ENCODE results near the gene PTBP1.

The PTBP1 gene

GRCh38 chr19:796692-797527 lies at the start of gene PTBP1:
PTBP1 (plus strand) TSS chr19:797452; CDS start chr19:797498, 46 bp downstream.
- TF ChIP-seq POLR2A (IDR thresholded peaks at IDR 0.05; ENCODE audit: low read length) (peak; percentile 77), GATA1 (IDR thresholded peaks at IDR 0.05; ENCODE audit: low read depth, low read length) (no peak)
- peak; percentile 100 for DNase-seq

DNA sequence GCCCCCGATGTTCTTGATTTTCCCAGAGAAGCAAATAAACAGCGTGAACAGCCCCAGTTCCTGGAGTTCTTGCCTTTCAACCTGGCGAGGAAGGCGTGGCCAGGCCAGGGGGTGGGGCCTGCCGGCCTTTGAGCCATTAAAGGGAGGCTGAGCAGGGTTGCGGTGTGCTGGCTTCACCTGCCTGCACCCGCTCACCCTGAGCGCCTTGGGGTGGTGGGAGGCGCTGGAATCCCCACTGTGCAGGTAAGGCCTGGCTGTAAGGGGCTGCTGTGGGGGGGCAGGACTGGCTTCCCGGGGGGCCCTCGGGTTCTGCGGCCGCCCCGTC lies 49.0 kb upstream of the PTBP1 start:
- no peak for DNase-seq
- TF ChIP-seq POLR2A (IDR thresholded peaks at IDR 0.05; ENCODE audit: low read length), result no peak
- TF ChIP-seq GATA1 (IDR thresholded peaks at IDR 0.05; ENCODE audit: low read depth, low read length), result no peak

- TF ChIP-seq GATA1 (IDR thresholded peaks at IDR 0.05; ENCODE audit: low read depth, low read length), result no peak
- no peak for TF ChIP-seq POLR2A (IDR thresholded peaks at IDR 0.05; ENCODE audit: low read length)
- DNase-seq, result no peak
Measured at GRCh38 chr19:749811-750210, 47.4 kb upstream of the PTBP1 start.

DNA sequence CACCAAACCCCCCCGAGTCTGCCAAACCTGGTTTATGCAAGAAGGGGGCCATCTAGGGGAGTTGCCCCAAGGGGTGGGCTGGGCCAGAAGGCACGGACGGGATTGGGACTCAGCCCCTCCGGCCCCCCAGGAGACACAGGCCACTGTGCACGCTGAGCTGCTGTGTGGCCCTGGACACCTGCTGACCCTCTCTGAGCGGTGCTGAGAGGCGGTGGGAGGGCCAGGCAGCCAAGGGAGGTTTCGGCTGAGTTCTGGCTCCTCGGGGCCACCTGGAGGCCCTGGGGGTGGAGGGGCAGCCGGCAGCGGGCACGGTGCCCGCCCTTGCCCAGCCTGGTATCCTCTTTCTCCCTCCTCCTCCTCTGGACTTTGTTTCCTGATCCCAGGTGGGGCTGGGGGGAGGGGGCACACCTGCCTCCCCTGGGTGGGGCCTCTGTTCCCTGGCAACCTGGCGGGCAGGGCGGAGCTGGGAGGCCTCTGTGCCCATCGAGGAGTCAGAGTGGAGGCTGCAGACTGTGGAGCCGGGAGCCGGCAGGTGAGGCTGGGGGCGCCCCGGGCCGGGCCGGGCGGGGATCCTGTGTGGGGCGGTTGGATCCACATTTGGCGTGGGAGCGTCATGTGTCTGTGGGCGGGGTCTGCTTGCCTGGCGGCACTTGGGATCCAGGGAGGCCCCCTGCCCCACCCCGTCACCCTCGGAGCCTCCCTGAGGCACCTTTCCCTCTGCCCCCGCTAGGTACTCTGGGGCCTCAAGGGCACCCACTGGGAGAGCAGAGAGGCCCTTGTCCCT lies 46.4 kb upstream of the PTBP1 start, which contains the start of gene MISP:
Gene MISP, plus strand, starts transcription at position 473 of the 784 bp plus-strand sequence. CDS start 5,835 bp downstream, outside the sequence.
- DNase-seq, result no peak
- TF ChIP-seq POLR2A (IDR thresholded peaks at IDR 0.05; ENCODE audit: low read length), result no peak
- TF ChIP-seq GATA1 (IDR thresholded peaks at IDR 0.05; ENCODE audit: low read depth, low read length), result no peak

DNA sequence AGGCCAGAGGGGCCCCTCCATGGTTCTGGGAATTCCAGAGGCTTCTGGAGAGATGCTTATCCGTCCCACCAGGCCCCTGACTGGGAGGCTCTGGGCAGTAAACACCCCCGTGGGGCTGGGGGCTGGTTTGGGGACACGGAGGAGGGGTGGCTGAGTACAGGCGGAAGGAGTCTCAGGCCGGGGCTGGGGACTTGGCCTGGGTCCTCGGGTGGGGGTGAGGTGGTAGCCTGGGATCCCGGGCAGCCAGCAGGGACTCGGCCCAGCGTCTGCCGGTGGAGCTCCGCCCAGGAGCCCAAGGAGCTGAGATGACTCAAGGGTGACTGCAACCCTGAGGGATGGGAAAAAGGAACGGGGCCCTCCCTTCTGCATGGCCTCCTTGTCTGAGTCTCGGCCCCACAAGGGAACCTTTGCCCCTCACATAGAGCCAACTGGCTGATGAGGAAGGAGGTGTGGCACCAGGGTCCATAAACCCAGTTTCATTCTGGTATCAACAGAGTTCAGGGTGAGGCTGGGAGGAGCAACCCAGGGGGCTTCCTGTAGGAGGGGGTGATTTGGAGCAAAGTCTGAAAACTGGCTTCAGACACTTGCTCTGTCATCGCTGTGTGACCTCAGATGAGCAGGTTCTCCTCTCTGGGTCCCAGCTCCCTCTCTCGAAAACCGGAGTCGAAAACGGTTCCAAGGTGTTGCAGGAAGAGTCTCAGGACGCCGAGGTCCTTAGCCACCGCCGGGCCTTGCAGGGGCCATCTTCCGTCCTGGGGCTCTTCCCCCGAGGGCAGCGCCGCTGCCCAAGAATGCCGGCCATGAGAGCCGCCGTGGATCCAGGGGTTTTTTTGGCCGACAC lies 45.5 kb upstream of the PTBP1 start:
- DNase-seq, result no peak
- TF ChIP-seq POLR2A (IDR thresholded peaks at IDR 0.05; ENCODE audit: low read length) (no peak), GATA1 (IDR thresholded peaks at IDR 0.05; ENCODE audit: low read depth, low read length) (no peak)

- no peak for TF ChIP-seq GATA1 (IDR thresholded peaks at IDR 0.05; ENCODE audit: low read depth, low read length)
- TF ChIP-seq POLR2A (IDR thresholded peaks at IDR 0.05; ENCODE audit: low read length), result no peak
- no peak for DNase-seq
Measured at GRCh38 chr19:752652-753517, 44.4 kb upstream of the PTBP1 start.

- TF ChIP-seq POLR2A (IDR thresholded peaks at IDR 0.05; ENCODE audit: low read length) (no peak), GATA1 (IDR thresholded peaks at IDR 0.05; ENCODE audit: low read depth, low read length) (no peak)
- DNase-seq, result no peak
Measured at GRCh38 chr19:754530-754929, 42.7 kb upstream of the PTBP1 start.

GRCh38 chr19:755063-755462 lies 42.2 kb upstream of the PTBP1 start:
- DNase-seq, result no peak
- TF ChIP-seq POLR2A (IDR thresholded peaks at IDR 0.05; ENCODE audit: low read length), result no peak
- no peak for TF ChIP-seq GATA1 (IDR thresholded peaks at IDR 0.05; ENCODE audit: low read depth, low read length)

DNA sequence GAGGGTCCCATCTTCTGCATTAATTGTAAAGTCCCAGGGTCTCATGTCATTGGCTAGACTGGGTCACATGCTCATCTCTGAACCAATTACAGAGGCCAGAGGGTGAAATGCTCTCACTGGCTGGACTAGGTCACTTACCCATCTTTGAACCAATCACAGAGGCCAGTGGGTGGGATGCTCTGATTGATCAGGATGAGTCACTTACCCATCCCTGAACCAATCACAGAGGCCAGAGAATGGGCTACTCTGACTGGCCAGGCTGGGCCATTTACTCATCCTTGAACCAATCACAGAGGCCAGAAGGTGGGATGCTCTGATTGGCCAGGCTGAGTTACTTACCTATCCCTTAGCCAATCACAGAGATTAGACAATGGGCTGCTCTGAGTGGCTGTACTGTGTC lies 41.0 kb upstream of the PTBP1 start:
- TF ChIP-seq POLR2A (IDR thresholded peaks at IDR 0.05; ENCODE audit: low read length), result no peak
- no peak for TF ChIP-seq GATA1 (IDR thresholded peaks at IDR 0.05; ENCODE audit: low read depth, low read length)
- peak; percentile 39 to 56 for DNase-seq

- no peak for DNase-seq
- no peak for TF ChIP-seq GATA1 (IDR thresholded peaks at IDR 0.05; ENCODE audit: low read depth, low read length)
- TF ChIP-seq POLR2A (IDR thresholded peaks at IDR 0.05; ENCODE audit: low read length), result no peak
Measured at GRCh38 chr19:756821-757688, 40.2 kb upstream of the PTBP1 start.

GRCh38 chr19:757811-758668 lies 39.2 kb upstream of the PTBP1 start:
- no peak for DNase-seq
- no peak for TF ChIP-seq GATA1 (IDR thresholded peaks at IDR 0.05; ENCODE audit: low read depth, low read length)
- no peak for TF ChIP-seq POLR2A (IDR thresholded peaks at IDR 0.05; ENCODE audit: low read length)
